A673 (cell line): Measurements from ENCODE around the gene SAXO1.

ENCODE experiments used
- EZH2 ChIP-seq: fragments of 200-600 bp; sonication (generic); IDR thresholded peaks from 2 replicates; pipeline ENCODE4 v1.6.1; 2017; ENCODE audit warnings: borderline replicate concordance, low read depth, mild to moderate bottlenecking, mixed read lengths, antibody characterized with exemption, low read length; ENCODE audit not compliant: poor library complexity, severe bottlenecking
- TF ChIP-seq, protein P1 (sequence below): fragments of 300-800, 200-600 bp; sonication (generic); conservative IDR thresholded peaks from 2 replicates; pipeline ENCODE4 v1.5.1; 2017; ENCODE audit warnings: low read depth, mild to moderate bottlenecking, antibody characterized with exemption, low read length, moderate library complexity, mixed read lengths

DNA sequence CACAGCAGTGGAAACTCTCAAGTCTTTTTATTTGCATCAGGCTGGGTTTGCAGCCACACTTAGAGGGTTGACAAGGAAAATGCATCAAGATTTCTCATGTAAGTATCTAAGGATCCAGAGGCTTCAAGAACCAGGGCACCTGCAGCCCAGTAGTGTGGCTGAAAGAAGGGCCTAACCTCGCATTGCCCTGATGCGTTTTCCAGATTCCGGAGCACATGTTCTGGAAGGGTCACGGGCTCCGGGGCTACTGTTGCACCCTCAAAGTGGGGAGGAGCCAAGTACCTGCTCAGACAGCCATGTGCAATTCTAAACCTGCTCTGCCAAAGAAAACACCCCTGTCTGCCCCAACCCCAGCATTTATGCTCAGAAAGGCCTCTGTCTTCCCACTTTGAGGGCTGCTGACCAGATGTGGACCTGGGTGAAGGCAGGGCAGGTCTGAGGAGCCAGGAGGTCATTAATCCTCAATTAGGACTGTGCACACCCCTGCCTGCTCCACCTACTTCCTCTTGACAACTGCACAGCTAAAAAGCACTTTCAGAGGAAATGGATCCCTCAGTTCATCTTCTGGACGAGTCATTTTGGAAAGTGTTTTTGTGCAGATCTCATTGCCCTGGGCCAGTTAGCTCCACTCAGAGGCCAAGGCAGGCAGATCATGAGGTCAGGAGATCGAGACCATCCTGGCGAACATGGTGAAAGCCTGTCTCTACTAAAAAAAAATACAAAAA lies 110.7 kb downstream of the SAXO1 start:
- TF ChIP-seq, protein P1, sequence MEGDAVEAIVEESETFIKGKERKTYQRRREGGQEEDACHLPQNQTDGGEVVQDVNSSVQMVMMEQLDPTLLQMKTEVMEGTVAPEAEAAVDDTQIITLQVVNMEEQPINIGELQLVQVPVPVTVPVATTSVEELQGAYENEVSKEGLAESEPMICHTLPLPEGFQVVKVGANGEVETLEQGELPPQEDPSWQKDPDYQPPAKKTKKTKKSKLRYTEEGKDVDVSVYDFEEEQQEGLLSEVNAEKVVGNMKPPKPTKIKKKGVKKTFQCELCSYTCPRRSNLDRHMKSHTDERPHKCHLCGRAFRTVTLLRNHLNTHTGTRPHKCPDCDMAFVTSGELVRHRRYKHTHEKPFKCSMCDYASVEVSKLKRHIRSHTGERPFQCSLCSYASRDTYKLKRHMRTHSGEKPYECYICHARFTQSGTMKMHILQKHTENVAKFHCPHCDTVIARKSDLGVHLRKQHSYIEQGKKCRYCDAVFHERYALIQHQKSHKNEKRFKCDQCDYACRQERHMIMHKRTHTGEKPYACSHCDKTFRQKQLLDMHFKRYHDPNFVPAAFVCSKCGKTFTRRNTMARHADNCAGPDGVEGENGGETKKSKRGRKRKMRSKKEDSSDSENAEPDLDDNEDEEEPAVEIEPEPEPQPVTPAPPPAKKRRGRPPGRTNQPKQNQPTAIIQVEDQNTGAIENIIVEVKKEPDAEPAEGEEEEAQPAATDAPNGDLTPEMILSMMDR = no peak
- no peak for TF ChIP-seq EZH2
